ENCODE data around the gene TSPAN13.
"Not testable (repeated sequence)": the region's sequence is repeated elsewhere in the genome, so short reads cannot be mapped to it uniquely, and the experiment has no call there.

TSPAN13 gene

GRCh38 chr7:16740996-16741395 is 12.6 kb upstream of the TSPAN13 start:
- DNase-seq (ENCODE audit: low spot score): no peak

DNA sequence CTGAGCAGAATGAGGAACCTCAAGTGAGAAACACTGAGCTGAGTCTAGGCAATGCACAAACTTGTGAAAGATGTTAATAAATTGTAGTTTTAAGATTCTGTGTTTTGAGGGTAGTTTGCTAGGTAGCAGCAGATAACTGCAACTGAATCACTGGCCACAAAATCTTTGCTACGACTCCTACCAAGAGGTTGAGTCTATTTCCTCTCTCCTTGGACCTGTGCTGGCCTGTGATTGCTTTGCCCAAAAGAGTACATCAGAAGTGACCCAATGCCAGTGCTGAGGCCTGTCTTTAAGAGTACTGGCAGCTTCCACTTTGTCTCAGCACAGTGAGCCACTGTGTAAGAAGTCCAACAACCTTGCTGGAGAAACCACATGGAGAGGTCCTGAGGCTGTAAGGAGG is 11.9 kb upstream of the TSPAN13 start:
- no peak for DNase-seq (ENCODE audit: low spot score)

DNA sequence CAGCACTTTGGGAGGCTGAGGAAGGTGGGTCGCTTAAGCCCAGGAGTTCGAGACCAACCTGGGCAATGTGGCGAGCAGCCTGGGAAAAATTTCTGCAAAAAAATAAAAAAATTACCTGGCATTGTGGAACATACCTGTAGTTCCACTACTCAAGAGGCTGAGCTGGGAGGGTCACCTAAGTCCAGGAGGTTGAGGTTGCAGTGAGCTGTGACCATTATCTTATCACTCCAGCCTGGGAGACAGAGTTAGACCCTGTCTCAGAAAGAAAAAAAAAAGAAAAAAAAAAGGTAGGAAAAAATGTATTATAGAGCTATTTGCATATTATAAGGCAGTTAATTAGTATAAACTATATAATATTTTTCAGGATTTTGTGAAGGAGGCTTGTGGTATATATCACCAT is 11.0 kb upstream of the TSPAN13 start:
- DNase-seq (ENCODE audit: low spot score): no peak

GRCh38 chr7:16743236-16743635 is 10.3 kb upstream of the TSPAN13 start:
- no peak for DNase-seq (ENCODE audit: low spot score)

DNA sequence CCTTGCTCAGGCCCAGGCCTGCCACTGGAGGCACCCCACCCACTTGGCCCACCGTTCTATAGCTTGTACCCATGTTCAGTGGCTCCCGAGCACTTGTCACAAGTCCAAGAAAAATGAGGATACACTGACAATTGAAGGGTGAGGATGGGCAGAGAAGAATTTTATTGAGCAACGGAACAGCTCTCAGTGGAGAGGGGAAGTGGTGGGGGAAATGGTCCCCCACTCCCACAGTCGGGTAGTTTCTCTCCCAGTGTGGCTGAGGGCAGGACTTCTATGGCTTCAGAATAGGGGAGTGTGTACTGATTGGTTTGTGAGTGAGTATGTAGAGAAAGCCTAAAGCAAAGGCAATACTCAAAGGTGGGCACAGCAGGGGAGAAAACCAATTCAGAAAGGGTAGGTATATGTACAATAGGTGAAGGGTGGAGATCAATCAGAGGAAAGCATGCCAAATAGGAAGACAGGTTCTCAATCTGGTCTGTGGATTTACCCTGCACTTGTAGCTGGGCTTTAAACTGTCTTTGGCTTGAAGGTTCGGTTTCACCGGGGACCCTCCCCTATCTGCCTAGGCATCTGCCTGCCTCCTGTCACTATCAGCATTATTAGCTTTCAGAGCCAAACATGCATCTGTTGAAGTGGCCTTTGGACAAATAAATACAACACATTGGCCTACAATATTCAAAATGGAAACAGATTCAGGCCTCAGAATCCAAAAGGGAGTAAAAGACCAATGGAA is 8.9 kb upstream of the TSPAN13 start:
- no peak for DNase-seq (ENCODE audit: low spot score)

GRCh38 chr7:16745645-16746044 is 7.9 kb upstream of the TSPAN13 start:
- DNase-seq (ENCODE audit: low spot score): no peak

- DNase-seq (ENCODE audit: low spot score): no peak
Measured at GRCh38 chr7:16747102-16747501, 6.5 kb upstream of the TSPAN13 start.

GRCh38 chr7:16753932-16754855 is 639 bp downstream of the TSPAN13 start:
- peak; percentile 35 for DNase-seq (ENCODE audit: low spot score)

DNA sequence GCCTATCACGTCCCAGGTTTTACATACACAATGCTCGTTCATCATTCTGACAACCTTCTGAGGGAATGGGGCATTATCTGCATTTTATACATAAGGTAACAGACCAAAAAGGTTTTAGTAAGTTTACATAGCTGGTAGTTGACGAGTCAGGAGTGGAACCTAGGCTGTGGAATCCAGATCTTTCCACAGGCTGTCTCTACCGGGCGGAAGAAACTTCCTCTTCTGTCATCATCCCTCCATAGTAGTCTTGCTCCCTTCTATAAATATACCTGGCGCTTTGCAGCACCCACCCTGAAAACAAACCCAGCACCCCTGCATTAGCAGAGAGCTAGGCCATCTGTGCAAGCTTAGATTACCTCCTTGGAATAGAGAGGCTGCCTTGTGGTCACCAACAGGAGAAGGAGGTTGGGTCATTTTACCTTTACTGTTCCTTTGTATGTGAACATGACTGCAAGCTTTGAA is 1.3 kb downstream of the TSPAN13 start:
- DNase-seq (ENCODE audit: low spot score): no peak

GRCh38 chr7:16755397-16755796 is 1.8 kb downstream of the TSPAN13 start:
- no peak for DNase-seq (ENCODE audit: low spot score)

- DNase-seq (ENCODE audit: low spot score): no peak
Measured at GRCh38 chr7:16758036-16758435, 4.5 kb downstream of the TSPAN13 start.

DNA sequence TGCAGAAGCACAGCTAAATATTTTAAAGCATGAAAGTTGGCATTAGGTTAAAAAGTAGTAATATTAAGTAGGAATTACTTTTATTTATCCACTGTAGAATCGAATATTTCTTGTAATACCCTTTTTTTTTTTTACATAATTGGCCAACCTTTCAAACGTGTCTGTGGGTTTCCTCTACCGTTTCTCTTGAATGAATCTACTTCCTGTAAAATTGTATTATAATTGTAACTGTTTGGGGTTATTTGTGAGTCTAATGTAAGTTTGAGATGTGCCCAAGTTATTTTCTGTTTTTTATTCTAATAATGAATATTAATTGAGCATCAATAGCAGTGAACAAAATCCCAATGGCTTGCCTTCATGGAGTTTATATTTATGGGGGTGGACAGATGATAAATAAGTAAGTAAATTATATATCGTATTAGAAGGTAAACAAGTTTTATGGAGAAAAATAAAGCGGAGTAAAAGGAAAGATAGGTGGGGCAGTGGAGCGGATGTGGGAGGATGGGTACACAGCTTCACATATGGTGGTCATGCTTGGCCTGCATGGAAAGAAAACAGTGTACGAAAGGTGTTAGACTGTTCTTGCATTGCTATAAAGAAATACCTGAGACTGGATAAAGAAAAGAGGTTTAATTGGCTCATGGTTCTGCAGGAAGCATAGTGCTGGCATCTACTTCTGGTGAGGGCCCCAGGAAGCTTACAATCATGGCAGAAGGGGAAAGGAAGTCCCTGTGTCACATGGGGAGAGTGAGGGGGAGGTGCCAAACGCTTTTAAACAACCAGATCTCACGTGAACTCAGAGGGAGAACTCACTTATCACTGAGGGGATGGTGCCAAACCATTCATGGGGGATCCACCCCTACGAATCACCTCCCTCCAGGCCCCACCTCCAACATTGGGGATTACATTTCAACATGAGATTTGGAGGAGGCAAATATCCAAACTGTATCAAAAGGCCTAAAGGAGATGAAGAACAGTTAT is 5.4 kb downstream of the TSPAN13 start:
- no peak for DNase-seq (ENCODE audit: low spot score)

DNA sequence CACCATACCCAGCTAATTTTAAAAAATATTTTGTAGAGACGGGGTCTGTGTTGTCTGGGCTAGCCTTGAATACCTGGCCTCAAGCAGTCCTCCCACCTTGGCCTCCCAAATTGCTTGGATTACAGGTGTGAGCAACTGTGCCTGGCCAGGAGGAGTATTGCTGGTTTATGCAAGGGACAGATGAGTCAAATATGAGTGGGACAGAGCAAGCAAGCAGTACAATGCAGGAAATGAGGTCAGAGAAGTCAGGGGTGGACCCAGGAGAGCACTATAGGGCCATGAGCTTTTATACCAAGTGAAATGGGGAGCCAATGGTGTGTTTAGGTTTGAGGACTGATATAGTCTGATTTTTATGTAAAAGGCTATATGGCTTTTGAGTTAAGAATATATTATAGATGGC is 6.3 kb downstream of the TSPAN13 start:
- DNase-seq (ENCODE audit: low spot score): no peak

DNA sequence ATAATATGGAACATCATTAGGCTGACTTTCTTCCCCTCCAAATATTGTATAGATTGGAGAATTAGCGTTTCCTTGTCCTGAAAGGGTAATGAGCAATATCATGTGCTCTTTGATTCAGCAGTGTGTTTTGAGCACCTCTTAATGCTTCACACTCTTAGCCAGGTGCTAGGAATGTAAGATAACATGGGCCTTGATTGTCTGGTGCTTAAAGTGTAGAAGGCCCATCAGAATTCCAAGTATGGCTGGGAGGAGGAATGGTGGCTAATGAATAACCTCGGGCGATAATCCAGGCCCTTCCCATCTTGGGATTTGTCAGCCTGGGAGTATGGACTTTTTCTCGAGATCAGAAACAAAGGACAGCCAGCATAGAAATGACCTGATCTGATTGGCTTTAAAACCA is 8.6 kb downstream of the TSPAN13 start:
- no peak for DNase-seq (ENCODE audit: low spot score)

DNA sequence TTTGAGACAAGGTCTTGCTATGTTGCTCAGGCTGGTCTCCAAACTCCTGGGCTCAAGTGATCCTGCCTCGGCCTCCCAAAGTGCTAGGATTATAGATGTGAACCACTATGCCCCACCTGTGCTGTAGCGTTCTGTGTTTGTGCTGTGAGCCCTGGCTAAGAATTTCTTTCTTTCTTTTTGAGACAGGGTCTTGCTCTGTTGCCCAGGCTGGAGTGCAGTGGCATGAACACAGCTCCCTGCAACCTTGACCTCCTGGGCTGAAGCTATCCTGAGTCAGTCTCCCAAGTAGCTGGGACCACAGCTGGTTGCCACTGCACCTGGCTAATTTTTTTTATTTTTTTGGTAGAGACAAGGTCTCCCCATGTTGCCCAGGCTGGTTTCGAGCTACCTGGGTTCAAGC is 11.4 kb downstream of the TSPAN13 start:
- DNase-seq (ENCODE audit: low spot score): no peak

DNA sequence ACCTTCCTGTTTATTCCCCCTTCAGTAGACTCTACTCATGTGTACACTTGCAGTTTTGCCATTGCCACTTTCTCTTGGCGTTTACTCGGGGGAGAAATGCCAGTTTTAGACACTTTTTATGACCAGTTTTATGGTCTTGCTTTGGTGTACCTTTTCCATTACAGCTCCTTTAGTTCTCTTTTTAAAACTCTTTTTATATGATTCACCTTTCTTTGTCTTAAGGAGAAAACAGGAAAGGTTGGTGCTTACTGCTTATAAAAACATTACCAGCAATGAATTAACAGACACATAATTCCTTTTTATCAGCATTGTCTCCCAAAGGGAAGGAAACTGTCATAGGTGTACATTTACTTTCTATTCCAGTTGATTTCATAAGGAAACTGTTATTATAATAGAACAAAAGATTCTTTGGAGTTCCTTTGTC is 11.9 kb downstream of the TSPAN13 start:
- no peak for DNase-seq (ENCODE audit: low spot score)

DNA sequence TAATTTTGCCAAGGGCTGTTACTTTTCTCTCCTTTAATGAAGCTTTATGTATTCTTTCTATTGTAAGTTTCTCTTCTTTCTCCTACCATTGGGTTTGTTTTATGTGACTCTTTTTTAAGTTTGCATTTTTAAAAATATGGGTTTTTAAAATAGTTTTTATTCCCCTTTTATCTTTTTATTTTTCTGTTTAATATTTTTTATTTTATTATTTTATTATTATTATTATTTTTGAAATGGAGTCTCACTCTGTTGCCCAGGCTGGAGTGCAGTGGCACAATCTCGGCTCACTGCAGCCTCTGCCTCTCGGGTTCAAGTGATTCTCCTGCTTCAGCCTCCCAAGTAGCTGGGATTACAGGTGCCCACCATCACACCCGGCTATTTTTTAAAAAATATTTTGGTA is 16.4 kb downstream of the TSPAN13 start:
- DNase-seq (ENCODE audit: low spot score): not testable (repeated sequence)

GRCh38 chr7:16770657-16771329 is 17.2 kb downstream of the TSPAN13 start:
- DNase-seq (ENCODE audit: low spot score): no peak

DNA sequence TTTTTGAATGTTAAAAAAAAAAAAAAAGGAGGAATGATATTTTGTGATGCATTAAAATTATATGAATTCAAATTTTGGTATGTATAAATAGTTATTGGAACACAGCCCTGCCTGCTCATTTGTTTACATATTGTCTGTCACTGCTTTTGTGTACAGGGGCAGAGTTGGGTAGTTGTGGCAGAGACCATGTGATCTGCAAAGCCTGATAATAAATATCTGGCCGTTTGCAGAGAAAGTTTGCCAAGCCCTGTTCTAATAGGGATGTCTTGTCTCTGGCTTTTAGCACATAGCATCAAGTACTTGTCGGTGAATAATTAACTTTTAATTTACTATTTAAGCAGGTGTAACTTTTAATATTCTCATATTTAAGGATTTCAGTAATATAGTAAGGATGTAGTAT is 19.8 kb downstream of the TSPAN13 start:
- DNase-seq (ENCODE audit: low spot score): no peak

GRCh38 chr7:16773884-16774283 is 20.3 kb downstream of the TSPAN13 start:
- no peak for DNase-seq (ENCODE audit: low spot score)

- no peak for DNase-seq (ENCODE audit: low spot score)
Measured at GRCh38 chr7:16774294-16774693, 20.7 kb downstream of the TSPAN13 start.

Data from HuH-7 (cell line).